Germinal center (tissue), 1 donor: ENCODE data around the gene AKAP8L.
"Not testable (repeated sequence)": the region's sequence is repeated elsewhere in the genome, so short reads cannot be mapped to it uniquely, and the experiment has no call there.

Experiments used
- DNase-seq: peaks from one replicate; pipeline ENCODE4 v3.0.0; 2012; ENCODE audit warnings: mixed read lengths, low spot score

The AKAP8L gene

DNA sequence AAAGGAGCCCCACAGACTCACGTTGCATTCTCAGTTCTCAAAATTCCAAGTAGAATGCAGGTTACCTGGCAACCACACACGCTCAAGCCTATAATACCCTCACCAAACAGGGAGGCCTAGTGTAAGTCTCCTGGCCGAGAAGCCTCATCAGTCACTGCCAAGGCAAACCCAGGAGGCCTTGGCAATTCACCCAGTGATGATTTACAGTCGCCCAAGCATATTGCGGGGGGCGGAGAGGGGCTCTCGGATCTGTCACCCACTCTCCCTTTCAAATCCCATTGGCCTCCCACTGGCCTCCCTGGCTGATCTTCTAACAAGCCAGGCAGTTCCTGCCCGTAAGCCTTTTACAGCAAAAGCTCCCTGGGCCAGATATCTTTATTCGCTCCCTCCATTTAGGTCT lies 1.1 kb downstream of the AKAP8L start:
- no peak for DNase-seq

DNA sequence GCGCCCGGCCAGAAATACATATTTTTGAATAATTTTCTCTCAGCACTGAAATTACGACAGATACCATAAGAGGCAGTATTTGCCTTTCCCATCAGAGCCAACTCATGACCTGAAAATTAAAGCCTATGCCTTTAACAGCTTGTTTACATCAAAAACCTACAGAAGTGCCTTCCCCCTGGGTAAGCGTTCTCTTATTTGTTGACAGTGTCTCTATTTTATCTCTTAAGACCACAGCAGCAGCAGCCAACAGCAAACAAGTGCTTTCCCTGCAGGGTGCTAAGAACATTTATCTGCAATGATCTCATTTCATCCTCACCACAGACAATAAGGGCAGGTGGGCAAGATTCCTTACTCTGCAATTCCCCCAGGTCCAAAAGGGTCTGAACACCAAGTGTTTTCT lies 6.0 kb downstream of the AKAP8L start:
- DNase-seq = no peak

DNA sequence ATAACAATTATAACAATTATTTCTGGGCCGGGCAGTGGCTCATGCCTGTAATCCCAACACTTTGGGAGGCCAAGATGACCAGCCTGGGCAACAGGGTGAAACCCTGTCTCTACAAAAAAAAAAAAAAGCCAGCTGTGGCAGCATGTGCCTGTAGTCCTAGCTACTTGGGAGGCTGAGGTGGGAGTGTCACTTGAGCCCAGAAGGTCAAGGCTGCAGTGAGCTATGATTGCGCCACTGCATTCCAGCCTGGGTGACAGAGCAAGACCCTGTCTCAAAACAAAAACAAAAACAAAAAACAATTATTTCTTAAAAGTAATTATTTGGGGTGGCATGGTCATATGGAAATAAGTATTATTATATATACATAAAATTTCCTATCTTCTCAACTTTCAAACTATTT lies 7.4 kb downstream of the AKAP8L start:
- DNase-seq = not testable (repeated sequence)

DNA sequence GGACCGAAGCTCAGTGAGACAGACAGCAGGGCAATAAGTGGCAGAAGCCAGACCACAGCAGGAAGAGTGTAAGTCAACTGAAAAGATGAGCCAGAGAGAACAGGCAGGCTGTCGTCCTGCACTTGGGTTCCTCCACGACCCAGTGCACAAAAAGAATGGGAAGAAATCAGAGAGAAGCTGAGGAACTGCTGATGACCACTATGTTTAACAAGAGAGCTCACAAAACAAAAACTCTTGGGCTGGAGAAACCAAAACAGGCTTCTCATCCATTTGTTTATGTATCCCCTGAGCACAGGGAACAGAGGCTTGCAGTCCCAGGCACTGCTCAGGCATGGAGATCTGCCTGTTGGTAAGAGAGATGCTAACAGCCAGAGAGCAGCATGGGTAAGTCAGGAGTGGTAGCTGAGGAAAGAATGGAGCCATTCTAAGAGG lies 14.0 kb downstream of the AKAP8L start:
- DNase-seq = no peak

DNA sequence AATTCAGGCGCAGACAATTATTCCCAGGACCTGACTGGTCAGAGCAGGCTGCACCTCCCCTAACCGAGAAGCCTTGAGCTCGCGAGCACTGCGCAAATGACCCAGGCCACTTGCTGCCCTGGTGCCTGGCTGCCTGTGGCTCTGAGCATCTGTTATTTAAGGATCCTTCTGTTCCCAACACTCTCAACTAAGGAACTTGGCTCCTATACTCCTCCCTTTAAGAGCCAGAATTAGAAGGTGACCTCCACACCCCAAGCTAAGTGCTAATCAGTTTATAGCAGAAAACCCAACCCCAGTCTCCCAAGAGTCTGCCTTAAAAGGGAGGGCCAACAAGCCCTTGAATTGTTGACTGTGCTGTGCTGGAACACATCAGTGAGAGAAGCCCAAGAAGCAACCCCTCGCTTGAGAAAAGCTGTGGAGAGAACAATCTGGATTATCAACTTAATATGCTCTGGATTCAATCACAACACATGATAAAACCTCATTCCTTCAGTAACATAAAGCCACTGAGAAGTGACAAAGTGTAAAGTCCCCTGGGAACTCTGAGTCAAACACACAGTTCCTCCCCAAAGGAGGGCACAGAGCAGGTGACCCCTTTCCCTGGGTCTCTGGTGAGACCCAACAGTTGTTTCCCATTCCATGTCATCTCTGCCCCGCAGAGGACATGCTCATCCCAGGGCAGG lies 14.6 kb downstream of the AKAP8L start:
- no peak for DNase-seq

DNA sequence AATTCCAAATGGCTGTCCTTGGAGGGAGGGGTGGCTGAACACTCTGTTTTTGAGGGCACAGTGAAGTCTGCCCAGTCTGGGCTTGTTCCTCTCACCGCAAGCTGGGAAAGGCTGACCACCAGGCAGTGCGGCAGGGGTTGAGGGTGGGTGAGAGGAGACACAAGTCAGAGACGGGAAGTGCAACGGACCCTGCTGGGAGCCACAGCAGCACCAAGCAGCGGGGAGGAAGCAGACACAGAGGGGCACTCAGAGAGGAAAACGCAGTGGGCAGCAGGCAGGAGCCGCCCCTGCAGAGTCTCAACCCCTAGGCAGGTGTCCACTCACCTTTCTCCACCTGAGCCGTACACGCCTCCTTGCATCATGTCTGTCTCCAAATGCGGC lies 15.6 kb downstream of the AKAP8L start:
- DNase-seq = no peak

DNA sequence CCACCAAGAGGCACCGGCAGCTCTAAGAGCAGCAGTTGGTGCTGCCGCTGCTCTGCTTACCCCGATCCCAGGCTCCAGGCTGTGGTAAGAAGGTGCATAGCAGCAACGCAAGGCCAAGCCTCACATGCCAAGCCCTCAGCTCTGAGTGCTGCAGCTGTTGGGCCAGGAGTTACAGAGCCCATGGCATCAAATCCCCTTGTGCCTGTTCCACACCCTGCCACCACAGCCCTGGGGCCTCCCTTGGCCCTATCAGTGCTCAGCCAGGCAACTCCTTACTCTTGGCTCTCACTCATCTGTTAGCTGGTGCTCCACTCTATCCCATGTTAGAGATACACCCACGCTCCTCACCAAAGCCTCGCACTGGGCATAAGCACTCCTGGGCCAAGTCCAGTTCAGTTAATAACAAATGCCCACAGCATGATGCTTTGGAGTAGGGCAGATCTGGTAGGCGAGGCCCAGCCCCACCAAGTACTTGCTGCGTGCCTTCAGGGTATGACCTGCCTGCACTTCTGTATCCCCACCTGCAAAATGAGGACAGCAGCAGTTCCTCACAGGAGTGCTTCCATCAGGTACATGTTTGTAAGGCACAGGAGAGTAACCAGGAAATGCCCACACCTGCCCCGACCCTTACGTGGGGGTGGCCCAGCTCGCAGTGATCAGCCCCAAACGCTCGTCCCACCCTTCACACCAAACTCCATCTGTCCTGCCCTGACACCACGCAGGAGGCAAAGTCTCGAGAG lies 16.2 kb downstream of the AKAP8L start:
- DNase-seq = no peak

DNA sequence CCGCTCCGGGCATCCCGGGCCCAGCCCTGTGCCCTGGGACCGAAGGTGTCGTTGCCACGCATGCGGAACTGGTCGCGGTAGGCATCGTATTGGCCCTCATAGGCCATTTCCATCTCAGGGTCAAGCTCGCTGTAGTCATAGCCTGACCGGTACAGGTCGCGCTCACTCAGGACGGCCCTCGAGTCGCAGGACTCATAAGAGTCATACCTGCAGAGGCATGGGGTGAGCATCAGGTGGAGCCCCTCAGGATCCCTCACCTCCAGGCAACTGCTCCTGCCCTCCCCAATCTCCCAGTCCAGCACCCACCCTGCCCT lies 17.4 kb downstream of the AKAP8L start:
- no peak for DNase-seq

DNA sequence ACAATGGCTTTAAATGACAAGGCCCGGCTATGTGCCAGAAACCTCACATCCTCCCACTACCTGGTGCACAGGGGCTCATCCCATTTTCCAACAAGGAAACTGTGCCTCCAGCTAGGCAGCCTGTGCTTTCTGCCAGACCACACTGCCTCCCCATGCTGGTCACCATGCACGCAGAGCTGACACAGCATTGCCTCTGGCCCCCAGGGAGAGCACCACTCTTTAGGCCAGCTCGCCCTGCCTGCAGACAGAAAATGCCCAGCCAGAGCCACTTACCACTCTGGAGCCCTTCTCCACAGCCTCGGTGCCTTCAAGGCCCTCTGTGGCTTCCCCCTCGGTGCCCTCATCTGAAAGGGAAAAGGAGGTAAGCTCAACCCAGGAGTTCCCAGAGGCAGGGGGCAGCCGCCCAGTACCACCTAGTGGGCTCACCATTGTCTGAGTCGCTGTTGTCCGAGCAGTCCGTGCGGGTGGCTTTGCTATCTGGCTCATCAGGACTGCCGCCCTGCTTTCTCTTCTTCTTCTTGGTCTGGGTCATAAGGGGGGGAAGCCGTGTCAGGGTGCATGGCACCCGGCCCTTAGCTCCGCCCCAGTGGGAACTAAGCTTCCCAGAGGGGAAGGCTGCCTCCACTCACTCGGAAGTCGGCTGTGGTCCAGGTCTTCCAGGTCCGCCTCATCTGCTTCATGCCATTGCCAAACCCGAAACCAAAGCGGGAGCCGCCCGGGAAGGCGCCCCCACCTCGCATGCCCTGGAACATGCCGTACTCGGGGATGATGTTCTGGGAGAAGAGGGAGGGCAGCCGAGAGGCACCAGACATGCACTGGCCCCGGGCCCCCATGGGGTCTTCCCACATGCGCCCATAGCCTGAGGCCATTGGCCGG lies 18.0 kb downstream of the AKAP8L start:
- DNase-seq = no peak

DNA sequence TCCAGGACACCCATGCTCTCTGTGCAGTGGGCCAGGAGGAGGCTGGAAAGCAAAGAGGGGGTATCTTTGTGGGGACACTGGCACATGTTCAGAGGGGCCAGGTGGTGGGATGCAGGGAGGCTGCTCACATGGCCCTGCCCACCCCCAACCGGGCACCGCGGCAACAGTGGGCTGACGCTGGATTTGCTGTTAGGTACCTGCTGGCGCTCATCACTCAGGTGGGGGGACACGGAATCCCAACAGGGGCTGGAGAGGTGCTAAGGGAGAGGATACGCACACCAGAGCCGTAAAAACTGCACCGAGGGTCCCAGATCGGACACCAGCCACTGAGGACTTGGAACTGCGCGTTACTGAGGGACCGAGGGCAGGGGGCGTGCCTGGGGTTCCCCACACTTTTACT lies 19.2 kb downstream of the AKAP8L start:
- DNase-seq = no peak

DNA sequence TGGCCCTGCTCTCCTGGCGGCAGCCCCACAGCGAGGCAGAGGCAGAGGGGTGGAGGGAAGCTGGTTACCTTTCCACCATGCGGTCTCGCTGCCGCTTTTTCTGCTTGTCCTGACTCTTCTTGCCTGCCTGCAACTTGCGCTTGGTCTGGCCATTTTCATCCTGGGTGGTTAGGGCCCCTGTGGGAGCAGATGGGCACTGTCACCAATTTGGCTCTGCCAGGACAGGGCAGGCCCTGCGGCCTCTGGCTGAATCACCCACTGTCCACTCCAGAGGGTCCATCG lies 19.6 kb downstream of the AKAP8L start:
- DNase-seq = no peak

DNA sequence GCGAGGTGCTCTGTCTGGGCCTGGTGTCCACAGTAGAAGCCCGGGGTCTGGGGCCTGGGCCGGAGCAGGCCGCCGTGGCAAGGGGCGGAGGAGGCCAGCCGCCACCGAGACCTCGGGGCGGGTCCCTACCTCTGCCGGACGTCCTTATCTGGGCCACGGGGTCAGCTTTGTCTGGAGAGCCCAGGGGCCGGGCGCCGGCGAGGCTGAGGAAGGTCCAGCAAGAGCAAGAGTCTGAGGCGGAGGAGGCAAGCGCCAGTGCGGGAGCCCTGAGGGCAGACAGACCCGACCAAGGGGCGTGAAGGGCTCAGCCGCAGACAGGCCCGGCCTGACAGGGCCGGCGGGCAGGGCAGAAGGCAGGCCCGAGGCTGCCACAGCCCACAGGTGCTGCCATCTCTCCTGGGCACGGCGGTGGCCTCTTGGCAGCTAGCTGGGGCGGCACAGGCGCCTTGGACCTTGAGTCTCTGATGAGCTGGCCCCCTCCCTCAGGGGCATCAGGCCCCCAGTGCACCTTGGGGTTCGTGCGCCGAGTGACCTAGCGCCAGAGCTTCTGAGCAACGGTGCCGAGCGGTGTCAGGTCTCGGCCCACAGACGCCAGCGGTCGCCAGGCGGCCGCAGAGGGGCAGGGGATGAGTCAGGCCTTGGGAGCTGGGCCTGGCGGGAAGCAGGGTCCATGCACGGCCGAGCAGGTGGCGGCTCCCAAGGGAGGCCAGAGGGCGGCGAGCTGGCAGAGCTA lies 20.1 kb downstream of the AKAP8L start:
- DNase-seq = no peak

DNA sequence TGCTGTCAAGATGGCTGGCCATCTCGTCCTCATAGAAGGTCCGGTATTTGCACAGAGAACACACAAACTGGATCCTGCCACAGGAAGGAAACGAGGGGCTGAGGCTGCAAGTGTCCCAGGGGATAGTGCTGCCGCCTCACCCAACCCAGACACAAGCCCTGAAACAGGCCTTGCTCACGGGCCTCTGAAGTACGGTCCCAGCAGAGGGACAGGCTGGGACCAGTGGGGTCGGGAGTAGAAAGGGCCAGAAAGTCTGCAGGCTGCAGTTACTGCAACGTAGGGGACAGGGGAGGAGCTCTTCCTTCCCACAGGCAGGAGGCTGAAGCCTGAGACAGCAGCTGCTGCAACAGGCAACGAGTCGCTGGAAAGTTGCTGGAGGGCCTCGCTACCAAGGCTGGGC lies 21.0 kb downstream of the AKAP8L start:
- DNase-seq = no peak

DNA sequence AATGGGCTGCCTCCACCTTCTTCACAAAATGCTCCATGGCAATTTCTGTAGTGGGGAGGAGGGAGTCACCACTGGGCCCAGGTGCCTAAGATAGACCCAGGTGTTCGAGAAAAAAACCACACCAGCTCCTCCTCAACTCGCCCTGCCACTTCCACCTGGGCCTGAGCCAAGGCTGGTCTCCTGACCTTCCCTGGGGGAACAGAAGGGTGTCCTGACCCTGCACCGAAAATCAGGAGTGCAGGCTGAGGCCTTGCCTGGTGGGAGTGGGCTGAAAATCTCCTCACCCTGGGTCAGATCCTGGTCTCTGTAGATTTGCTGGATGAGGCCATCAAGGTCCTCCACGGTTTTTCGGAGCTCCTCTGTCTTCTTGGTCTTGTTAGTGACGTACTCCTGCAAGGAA lies 21.6 kb downstream of the AKAP8L start:
- no peak for DNase-seq

DNA sequence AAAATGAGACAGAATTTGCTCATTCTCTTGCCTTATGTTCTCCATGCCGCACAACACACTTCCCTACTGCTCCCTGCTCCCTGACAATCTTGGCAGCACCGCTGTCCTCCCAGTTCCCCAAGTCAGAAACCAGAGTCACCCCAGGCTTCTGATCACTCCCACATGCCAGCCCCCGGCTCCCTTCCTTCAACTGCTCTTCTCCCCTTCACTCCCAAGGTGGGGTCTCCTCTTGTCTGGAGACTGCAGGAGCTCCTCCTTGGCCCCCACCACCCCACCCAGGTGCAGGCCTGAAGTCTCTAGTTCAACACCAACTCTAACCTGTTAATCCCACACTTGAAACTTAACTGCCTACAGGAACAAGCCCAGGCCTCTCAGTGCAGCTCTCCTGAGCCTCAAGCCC lies 22.4 kb downstream of the AKAP8L start:
- no peak for DNase-seq

DNA sequence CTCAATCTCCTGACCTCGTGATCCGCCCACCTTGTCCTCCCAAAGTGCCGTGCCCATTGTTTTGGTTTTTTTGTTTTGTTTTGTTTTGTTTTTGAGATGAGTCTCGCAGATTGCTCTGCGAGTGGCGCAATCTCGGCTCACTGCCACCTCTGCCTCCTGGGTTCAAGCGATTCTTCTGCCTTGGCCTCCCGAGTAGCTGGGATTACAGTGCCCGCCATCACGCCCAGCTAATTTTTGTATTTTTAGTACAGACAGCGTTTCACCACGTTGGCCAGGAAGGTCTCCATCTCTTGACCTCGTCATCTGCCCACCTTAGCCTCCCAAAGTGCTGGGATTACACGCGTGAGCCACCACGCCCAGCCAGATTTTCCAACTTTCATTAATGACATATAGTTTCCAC lies 23.5 kb downstream of the AKAP8L start:
- DNase-seq = not testable (repeated sequence)

DNA sequence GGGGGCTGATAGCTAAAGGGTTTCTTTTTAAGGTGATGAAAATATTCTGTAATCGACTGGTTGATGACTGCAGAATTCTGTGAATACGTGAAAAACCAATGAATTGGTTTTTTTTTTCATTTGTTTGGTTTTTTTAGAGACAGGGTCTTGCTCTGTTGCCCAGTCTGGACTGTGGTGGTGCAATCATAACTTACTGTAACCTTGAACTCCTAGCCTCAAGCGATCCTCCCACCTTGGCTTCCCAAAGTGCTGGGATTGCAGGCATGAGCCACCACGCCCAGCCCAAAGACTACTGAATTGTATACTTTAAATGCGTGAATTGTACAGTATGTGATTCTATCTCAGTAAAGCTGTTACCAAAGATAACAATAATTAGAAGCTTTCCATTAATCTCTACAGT lies 24.4 kb downstream of the AKAP8L start:
- no peak for DNase-seq

DNA sequence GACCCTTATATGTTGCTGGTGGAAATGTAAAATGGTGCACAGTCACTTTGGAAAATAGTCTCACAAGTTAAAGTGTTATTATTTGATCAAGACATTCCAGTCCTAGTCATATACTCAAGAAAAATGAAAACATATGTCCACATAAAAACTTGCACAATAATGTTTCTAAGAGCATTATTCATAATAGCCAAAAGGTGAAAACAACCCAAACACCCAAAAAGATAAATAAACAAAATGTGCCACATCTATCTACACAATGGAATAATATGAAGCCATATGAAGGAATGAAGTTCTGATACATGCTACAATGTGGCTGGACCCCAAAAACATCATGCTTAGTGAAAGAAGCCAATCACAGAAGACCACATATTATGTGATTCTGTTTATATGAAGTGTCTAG lies 24.8 kb downstream of the AKAP8L start:
- no peak for DNase-seq

DNA sequence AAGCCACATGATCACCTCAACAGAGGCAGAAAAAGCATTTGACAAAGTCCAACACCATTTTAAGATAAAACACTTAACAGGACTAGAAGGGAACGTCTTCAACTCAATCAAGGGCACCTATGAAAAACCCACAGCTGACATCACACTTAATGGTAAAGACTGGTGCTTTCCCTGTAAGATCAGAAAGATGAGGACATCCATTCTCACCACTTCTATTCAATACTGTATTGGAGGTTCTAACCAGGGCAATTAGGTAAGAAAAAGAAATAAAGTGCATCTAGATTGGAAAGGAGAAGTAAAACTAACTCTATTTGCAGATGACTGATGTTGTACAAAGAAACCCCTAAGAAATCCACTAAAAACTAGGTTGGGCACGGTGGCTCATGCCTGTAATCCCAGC lies 28.0 kb downstream of the AKAP8L start:
- no peak for DNase-seq

DNA sequence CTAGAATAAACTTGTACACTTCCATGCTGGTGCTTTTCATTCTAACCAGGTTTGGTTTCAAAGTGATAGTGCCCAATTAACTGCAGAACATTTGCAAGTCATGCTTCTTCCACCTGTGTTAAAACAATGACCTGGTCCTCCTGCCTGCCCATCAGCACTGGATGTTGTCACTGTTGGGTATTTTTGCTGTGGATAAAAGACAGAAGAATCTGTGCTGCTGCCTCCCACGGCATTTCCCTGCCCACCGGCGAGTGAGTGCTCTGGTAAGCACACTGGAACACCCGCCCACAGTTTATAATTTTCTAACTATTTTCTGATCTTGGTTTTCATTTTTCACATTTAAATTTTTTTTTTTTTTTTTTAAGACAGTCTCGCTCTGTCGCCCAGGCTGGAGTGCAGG lies 36.9 kb downstream of the AKAP8L start:
- no peak for DNase-seq

DNA sequence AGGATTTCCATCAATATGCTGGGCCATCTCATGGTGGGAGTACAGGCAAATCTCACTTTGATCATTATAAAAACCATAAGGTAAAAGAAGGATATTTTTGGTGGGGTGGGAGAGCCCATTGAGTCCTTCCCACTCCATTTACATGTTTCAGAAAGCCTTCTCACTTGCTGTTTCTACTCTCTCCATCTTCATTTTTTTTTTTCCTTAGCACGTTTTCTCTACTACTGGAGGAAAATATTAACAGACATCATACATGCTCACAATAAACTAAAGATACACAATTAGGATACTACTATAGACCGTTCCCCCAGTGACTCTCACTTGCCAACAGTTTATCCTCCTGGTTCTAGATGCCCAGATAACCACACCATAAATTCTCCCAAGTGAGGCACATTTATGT lies 37.4 kb downstream of the AKAP8L start:
- DNase-seq = no peak

DNA sequence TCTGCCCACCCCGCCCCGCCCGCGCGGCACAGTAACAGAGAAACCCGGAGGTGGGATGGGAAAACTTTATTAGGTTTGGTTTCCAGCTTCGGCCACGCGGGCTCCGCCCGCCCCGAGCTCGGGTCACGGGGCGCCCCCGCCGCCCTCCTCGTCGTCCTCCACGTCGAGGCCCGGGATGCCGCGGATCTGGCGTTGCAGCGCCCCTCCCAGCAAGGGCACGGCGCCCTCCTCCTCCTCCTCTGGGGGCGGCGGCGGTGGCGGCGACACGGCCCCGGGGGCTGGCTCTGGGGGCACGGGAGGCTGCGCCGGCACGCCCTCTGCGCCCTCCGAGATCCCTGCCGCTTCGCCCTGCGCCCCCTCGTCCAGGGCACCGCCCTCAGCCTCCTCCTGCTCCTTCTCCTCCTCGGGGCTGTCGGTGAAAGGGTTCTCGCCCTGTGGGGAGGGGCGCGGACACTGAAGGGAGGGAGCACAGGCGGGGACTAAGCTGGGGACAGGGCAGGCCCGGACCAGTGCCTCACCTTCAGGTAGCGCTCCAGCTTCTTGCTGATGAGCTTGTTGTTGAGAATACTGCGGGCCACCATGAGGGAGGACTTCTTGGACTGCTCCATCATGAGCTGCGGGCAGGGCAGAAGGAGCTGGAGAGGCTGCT lies 38.7 kb downstream of the AKAP8L start:
- no peak for DNase-seq
